GM15510 (cell line): Measurements from ENCODE around the gene NSG2.

Experiments used
- POLR2A ChIP-seq: IDR thresholded peaks from 3 replicates; pipeline ENCODE4 v1.6.1; 2011; ENCODE audit warnings: borderline replicate concordance; ENCODE audit not compliant: insufficient read length; ENCODE audit errors: extremely low read depth

Gene NSG2

DNA sequence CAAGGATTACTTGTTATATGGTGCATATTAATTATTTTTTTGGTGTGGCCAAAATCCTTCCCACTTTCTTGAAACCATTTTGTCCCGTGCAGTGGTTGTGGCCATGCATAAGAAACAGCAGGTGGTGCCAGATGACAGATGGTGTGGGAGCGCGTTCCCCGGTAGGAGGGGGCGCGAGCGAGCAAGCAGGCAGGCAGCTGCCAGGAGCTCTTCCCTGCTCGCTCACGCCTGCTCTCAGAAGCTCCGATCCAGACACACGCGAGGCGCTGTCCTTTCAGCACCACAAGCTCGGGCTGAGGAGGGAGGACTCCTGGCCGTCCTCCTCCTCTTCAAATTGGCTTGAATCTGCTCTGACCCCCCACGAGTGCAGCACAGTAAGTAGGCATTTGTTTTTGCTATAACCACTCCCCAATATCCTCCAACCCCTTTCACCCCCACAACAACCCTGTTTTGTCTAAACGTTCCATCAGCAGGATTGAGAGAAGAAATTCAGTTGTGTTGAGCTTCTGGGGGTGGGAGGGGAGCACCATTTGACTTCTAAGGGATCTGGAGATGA is at the start of gene NSG2:
NSG2 (plus strand) TSS at position 237 of the 556 bp plus-strand sequence. CDS start 1,050 bp downstream, outside the sequence.
- TF ChIP-seq POLR2A = no peak

DNA sequence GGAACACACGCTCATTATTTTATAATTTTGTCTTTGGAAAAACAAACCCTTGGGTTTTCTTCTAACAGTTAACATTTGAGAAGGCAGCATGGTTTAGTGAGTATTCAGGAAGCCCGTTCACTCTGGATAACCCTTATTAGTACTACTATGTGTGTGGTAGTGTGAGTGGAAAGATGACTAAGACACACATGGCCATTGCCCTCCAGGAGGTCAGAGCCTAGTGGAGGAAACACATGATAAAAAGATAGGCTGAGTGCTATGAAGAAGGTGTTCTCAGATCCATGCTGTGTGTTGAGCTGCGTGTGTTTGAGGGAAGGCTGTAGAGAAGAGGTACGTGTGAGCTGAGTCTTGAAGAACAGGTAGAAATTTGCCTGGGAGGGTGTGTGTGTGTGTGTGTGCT is 48.2 kb upstream of the NSG2 start:
- no peak for TF ChIP-seq POLR2A

DNA sequence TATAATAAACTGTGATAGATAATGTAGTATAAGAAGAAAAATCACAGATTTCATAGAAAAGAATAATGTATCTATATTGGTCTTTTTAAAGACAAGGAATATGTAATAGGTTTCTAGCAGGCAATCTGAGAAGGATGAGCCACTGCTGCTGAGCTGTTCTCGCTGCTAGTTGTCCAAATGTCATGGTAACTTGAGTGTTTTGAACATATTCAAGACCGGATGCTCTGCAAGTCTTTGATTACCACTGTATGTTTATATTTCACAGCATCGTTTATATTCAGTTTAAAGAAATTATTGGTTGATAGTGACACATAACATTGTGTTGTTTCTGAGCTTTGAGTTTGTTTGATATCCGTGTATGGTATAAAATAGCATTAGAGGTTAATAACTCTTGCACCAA is 47.0 kb upstream of the NSG2 start:
- no peak for TF ChIP-seq POLR2A

DNA sequence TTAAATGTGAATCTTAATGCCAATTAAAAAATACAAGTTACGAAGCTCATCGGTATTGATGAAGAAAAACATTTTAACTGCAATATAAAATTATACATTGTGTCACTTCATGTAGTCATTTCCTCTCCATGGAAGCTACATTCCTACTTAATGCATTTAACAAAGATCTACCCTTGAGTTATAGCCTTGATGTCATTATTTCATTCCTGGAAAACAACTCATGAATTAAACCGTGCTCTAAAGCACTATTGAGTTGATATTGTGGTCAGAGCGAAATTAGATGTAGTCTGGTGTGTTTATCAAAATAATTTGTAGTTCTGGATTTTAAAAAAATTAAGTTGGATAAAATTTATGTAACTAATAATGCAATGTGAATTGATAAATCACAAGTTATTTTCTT is 45.4 kb upstream of the NSG2 start:
- TF ChIP-seq POLR2A = no peak

DNA sequence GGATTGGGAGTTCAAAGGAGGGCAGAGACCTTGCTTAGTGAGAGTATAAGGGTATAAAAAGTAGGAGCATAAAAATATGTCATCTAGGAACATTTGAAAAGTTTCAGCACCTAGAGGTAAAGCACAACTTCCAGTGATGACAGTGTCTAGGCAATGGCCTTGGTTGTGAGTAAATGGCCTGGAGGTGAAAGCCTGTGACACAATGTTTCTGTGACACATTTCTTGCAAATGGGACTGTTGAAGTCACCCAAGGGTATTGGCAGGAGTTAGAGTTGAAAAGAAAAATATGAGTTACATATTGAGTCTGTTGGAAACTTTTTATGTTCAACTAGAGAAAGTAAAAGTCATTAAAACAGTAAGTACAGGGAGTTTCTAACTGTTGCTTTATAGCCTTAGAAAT is 41.7 kb upstream of the NSG2 start:
- no peak for TF ChIP-seq POLR2A

DNA sequence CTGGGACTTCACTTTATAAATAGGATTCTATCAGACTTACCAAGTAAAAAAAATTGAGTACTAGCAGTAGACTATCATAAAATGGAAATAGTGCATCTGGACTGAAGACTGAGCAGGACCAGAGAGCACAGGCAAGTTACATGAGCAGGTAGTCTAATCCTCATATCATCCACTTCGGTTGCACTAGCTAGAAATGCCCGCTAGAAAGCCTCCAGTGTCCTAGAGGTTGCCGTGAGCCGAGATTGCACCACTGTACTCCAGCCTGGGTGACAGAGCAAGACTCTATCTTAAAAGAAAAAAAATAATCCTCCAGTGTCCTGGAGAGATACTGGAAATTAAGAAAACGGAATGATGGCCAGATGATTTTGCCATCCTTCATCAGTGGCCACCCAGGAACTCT is 36.6 kb upstream of the NSG2 start:
- no peak for TF ChIP-seq POLR2A

DNA sequence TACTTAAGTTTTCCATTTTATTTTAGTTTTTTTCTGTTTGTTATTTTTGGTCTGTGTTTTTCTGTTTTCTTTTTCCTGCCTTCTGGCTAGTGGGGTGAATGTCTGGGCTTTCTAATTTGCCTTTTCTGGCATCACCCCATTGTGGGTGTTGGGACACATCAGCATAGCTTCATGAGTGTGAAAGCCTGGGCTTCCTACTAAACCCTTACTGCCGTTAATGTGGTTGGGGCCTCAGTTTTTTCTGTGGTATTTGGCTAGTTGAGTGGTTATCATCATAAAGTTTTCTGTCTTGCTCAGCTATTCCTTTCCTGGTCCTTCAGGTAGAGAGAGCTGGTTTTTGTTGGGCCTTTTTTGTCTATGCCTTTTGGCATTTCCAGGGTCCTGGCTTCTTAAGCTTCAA is 35.1 kb upstream of the NSG2 start:
- no peak for TF ChIP-seq POLR2A

DNA sequence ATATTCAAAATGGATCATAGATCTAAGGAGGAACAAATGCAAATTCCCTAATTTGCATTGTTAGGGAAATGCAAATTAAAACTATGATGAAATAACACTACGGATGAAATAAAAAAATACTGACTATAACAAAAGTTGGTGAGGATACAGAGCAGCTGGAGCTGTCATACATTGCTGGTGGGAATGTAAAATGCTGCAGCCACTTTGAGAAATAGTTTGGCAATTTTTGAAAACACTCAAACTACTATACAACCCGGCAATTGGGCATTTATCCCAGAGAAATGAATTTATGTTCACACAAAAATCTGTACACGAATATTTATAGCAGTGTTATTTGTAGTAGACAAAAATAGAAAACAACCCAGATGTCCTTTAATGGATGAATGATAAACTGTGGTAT is 34.1 kb upstream of the NSG2 start:
- TF ChIP-seq POLR2A = no peak

DNA sequence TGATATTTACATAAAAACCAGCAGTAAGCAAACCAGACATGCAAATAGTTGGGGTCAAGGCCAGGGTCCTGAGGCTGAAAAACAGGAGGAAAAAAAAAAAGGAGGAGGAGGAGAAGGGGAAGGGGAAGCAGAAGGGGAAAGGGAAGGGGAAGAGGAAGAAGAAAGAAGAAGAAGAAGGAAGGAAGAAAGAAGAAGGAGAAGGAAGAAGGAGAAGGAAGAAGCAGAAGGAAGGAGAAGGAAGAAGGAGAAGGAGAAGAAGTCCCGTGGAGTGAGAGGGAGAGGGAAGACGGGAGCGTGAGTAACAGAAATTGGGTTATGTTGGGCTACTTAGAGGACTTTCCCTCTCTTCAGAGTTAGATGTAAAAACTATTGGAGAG is 24.6 kb upstream of the NSG2 start:
- no peak for TF ChIP-seq POLR2A

DNA sequence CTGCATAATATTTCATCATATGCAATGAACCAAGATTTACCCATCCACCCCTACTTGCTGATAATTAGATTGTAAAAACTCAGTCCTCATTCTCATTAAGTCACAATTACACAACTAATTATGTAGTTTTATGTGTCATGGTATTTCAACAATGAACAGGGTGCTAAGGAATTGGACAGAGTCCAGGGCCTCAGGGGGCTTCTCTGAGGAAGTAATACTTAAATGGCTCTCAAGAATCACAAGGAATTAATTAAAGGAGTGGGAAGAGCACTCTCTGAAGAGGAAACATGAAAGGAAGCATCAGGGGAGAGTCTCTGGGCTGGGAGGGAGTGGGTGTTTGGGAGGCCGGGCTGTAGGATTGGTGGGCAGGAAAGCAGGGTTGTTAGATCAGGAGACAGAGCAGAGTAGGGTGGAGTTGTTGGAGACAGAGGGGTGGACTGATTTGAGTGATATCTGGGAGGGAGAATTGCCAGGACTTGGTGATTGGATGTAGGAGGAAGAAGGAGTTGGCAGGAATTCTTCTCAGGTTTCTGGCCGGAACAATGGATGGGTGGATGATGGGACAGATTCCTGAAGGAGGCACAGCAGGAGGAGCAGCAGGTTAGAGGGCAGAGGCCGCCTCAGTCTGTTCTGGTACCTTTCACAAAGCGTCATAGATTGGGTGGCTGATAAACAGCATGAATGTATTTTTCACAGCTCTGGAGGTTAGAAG is 23.0 kb upstream of the NSG2 start:
- no peak for TF ChIP-seq POLR2A

DNA sequence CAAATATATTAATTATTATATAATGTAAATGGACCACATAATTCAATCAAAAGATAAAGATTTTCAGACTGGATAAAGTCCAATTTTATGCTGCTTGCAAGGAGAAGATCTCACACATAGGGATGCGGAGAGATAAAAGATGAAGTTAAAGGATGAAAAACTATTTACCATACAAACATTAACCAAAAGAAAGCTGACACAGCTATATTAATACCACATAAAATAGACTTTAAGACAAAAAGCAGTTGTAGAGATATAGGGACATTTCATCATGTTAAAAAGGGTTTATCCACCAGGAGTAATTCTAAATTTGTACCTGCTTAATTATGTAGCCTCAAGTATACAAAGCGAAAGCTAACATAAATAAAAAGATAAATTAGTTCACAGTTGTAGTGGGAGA is 15.2 kb upstream of the NSG2 start:
- no peak for TF ChIP-seq POLR2A

DNA sequence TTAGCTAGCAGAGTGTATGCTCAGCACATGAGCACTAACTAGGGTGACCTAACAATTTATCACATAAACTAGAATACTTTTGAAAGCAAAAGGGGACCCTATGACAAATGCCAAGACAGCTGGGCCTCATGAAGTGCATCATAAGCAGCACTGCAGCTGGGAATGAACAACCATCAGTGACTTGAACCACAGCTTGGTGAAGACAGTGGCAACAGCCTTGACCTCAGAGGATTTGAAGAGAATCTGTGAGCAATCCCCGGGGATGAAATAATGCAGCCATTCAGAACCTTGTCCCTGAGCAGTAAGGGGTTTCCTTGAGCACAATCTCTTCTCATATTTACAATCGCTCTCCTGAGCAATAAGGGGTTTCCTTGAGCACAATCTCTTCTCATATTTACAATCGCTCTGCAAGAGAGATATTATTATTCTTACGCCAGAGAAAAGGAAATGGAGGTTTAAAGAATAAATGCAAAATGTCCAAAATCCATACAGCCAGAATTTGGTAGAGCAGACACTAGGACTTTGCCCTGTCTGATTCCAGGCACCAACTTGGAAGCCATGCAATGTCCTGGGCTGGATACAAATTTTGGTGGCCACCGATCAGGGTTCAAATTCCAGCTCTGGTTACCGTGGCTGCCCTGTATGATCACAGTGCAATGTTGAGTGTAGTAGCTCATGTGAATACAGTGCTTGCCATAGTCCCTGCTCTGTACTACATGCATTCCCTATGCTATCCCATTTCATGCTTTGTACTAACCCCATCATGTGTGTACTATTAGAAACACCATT is 846 bp upstream of the NSG2 start:
- no peak for TF ChIP-seq POLR2A

DNA sequence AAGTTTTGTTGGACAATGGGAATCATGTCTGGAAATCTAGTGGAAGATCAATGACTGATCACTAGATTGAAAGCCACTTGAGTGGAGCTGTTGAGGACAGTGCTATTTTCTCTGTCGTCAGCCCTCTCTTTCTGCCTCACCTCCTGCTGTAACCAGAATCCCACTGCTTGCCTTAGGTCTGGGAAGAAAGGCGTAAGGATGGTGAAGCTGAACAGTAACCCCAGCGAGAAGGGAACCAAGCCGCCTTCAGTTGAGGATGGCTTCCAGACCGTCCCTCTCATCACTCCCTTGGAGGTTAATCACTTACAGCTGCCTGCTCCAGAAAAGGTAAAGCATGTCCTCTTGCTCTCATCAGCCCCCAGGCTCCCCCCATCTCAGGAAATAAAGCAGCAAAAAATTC is 1.1 kb downstream of the NSG2 start:
- no peak for TF ChIP-seq POLR2A

DNA sequence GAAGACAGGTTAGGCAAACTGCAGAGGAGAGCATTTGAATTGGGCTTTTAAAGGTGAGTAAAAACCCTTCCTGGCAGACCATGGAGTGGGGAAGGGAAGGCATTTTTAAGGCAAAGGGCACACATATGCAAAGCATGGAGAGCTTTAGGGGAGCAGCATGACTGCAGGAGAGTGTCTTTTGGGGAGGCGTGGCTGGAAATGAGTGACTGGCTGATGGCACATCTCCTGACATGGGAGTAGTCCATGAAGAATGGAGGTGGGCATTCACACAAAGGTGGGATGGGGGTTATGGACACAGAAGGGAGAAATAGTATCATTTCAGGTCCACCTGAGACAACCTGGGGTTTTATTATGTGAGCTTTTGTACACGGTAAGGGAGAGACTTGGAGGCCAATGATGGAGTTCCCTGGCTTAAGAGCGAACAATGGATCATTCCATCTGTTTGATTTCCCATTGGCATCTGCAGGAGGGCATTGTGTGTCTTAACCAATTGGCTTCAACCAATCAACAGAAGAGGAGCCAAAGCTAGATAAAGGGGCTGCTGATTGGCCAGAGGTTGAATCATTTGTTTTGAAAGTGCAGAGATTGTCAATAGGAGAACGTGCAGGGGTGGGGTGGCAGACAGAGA is 2.1 kb downstream of the NSG2 start:
- no peak for TF ChIP-seq POLR2A

DNA sequence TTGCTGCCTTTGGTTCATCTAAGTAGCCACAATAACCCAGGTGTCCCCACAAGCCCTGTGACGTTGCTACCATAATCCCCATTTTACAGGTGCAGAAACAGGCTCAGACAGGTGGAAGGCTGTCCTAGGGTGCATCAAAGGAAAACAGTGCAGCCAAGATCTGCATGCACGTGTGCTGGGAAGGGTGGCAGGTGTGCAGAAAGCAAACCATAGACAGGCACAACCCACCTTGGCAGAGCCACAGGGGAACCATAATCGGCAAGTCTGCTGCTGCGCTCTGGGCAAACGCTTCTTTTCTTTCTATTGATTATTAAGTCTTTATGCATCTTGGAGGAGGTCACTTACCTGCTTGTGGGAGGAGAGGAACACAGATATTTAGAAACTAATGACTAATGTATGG is 7.1 kb downstream of the NSG2 start:
- no peak for TF ChIP-seq POLR2A
